HEK293 (cell line): ENCODE data around the gene CORO7.
A peak's percentile ranks its signal among the peaks of the same experiment; 100 is the strongest.

Experiments
- CTCF ChIA-PET: fragments of 350-600 bp; formaldehyde crosslinking; extraction: SDS; loops from one replicate; lab custom pipeline; 2021; ENCODE audit warnings: antibody characterized with exemption; lab: Yijun Ruan, JAX
- POLR2A ChIA-PET: fragments of 300-600 bp; formaldehyde crosslinking; extraction: SDS; loops from one replicate; lab custom pipeline; 2020; ENCODE audit warnings: antibody characterized with exemption, inconsistent platforms; lab: Yijun Ruan, JAX
- H3K27ac ChIP-seq: fragments of 200-500 bp; sonication (Bioruptor generic); 2 replicates; pipeline ENCODE4 v1.5.1; 2014; ENCODE audit warnings: low read depth, low read length, control low read depth, inconsistent platforms; ENCODE audit errors: extremely low read depth
- H3K36me3 ChIP-seq, 2 experiments: fragments of 200-500 bp in 1 of 2; sonication (Bioruptor generic) in 1 of 2; 1 replicate in 1 of 2; 2 replicates in 1 of 2; pipeline ENCODE4 v1.5.1; 2014 to 2017; ENCODE audit warnings: inconsistent platforms in 2 of 2, low read length in 2 of 2; ENCODE audit not compliant: control insufficient read depth in 2 of 2, insufficient read depth in 1 of 2
- H3K4me1 ChIP-seq: fragments of 200-500 bp; sonication (Bioruptor generic); 2 replicates; pipeline ENCODE4 v1.5.1; 2014; ENCODE audit warnings: mild to moderate bottlenecking, low read length, inconsistent platforms; ENCODE audit not compliant: control insufficient read depth, insufficient read depth
- H3K4me3 ChIP-seq: 2 replicates; pipeline ENCODE4 v1.5.1; 2011; ENCODE audit warnings: low read depth, mild to moderate bottlenecking, control low read depth, low read length, moderate library complexity
- H3K9me3 ChIP-seq: fragments of 200-500 bp; sonication (Bioruptor generic); 2 replicates; pipeline ENCODE4 v1.5.1; 2014; ENCODE audit warnings: low read depth, low read length, inconsistent platforms; ENCODE audit not compliant: control insufficient read depth, insufficient read depth
- EGR2 ChIP-seq: fragments of 450-650 bp; formaldehyde crosslinking; IDR thresholded peaks from 2 replicates; pipeline ENCODE4 v1.5.1; 2016; ENCODE audit warnings: low read depth, missing biosample characterization, missing genetic modification characterization
- SP2 ChIP-seq: fragments of 450-650 bp; formaldehyde crosslinking; IDR thresholded peaks from 2 replicates; pipeline ENCODE4 v1.5.1; 2016; ENCODE audit warnings: missing biosample characterization, missing genetic modification characterization
- ZBTB21 ChIP-seq: fragments of 450-650 bp; formaldehyde crosslinking; IDR thresholded peaks from 2 replicates; pipeline ENCODE4 v1.5.1; 2017; ENCODE audit warnings: missing biosample characterization, missing genetic modification characterization
- ZFP37 ChIP-seq: fragments of 450-650 bp; formaldehyde crosslinking; IDR thresholded peaks from 2 replicates; pipeline ENCODE4 v1.5.1; 2016; ENCODE audit warnings: missing biosample characterization, missing genetic modification characterization
- ZNF16 ChIP-seq: fragments of 450-650 bp; formaldehyde crosslinking; IDR thresholded peaks from 2 replicates; pipeline ENCODE4 v1.5.1; 2016; ENCODE audit warnings: low read depth, missing biosample characterization, missing genetic modification characterization
- ZNF292 ChIP-seq: fragments of 450-650 bp; formaldehyde crosslinking; IDR thresholded peaks from 2 replicates; pipeline ENCODE4 v1.5.1; 2016; ENCODE audit warnings: low read depth, missing biosample characterization, missing genetic modification characterization, borderline replicate concordance
- TF ChIP-seq, protein P1 (sequence below): fragments of 450-650 bp; formaldehyde crosslinking; IDR thresholded peaks from 2 replicates; pipeline ENCODE4; 2016; ENCODE audit warnings: missing biosample characterization, missing genetic modification characterization
- TF ChIP-seq, protein P2 (sequence below): fragments of 450-650 bp; formaldehyde crosslinking; IDR thresholded peaks from 2 replicates; pipeline ENCODE4 v1.5.1; 2016; ENCODE audit warnings: missing biosample characterization, missing genetic modification characterization
- TF ChIP-seq, protein P3 (sequence below): fragments of 450-650 bp; formaldehyde crosslinking; IDR thresholded peaks from 2 replicates; pipeline ENCODE4 v1.5.1; 2016; ENCODE audit warnings: missing biosample characterization, missing genetic modification characterization

The CORO7 gene

DNA sequence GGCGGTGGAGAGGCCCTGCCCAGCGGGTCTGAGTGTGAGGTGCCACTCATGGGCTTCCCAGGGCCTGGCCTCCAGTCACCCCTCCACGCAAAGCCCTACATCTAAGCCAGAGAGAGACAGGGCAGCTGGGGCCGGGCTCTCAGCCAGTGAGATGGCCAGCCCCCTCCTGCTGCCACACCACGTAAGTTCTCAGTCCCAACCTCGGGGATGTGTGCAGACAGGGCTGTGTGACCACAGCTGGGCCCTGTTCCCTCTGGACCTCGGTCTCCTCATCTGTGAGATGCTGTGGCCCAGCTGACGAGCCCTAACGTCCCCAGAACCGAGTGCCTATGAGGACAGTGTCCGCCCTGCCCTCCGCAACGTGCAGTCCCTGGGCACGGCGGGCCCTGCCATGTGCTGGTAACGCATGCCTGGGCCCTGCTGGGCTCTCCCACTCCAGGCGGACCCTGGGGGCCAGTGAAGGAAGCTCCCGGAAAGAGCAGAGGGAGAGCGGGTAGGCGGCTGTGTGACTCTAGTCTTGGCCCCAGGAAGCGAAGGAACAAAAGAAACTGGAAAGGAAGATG is 33.5 kb downstream of the CORO7 start:
- H3K36me3 ChIP-seq: peaks cover 0 to 40% of the 10 kb centered on the region in 2 experiments; a peak in 1 of 3 replicates
- H3K4me3 ChIP-seq: no peak overlapping the region
- H3K4me1 ChIP-seq: no peaks in the 10 kb centered on the region
- H3K9me3 ChIP-seq: no peaks in the 10 kb centered on the region
- no peak overlapping the region for H3K27ac ChIP-seq
- ChIA-PET POLR2A (no interaction called here), CTCF (interaction anchor here (0.6 kb wide), 1 partner anchor 28 kb away, joined by 4 read pairs; no protein-coding TSS in a partner anchor)
- TF ChIP-seq SP2: 0 out of 2 replicates have a peak, but pooled peaks have one; percentile 2
- no peak for TF ChIP-seq ZNF292 (tag by site-specific recombination)
- no peak for TF ChIP-seq ZNF16 (tag by site-specific recombination)
- TF ChIP-seq, protein P1, sequence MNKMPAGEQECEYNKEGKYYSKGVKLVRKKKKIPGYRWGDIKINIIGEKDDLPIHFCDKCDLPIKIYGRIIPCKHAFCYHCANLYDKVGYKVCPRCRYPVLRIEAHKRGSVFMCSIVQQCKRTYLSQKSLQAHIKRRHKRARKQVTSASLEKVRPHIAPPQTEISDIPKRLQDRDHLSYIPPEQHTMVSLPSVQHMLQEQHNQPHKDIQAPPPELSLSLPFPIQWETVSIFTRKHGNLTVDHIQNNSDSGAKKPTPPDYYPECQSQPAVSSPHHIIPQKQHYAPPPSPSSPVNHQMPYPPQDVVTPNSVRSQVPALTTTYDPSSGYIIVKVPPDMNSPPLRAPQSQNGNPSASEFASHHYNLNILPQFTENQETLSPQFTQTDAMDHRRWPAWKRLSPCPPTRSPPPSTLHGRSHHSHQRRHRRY (tag by site-specific recombination): no peak
- TF ChIP-seq ZBTB21: no peak

DNA sequence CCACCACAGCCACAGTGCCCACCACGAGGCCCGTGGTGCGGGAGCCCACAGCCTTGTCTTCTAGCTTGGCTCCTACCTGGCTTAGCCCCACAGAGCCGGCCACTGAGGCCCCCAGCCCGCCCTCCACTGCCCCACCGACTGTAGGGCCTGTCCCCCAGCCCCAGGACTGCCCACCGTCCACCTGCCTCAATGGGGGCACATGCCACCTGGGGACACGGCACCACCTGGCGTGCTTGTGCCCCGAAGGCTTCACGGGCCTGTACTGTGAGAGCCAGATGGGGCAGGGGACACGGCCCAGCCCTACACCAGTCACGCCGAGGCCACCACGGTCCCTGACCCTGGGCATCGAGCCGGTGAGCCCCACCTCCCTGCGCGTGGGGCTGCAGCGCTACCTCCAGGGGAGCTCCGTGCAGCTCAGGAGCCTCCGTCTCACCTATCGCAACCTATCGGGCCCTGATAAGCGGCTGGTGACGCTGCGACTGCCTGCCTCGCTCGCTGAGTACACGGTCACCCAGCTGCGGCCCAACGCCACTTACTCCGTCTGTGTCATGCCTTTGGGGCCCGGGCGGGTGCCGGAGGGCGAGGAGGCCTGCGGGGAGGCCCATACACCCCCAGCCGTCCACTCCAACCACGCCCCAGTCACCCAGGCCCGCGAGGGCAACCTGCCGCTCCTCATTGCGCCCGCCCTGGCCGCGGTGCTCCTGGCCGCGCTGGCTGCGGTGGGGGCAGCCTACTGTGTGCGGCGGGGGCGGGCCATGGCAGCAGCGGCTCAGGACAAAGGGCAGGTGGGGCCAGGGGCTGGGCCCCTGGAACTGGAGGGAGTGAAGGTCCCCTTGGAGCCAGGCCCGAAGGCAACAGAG is 34.2 kb downstream of the CORO7 start:
- H3K4me3 ChIP-seq: no peak overlapping the region
- no peak overlapping the region for H3K27ac ChIP-seq
- H3K4me1 ChIP-seq: no peaks in the 10 kb centered on the region
- POLR2A ChIA-PET: no interaction called here
- TF ChIP-seq, protein P2, sequence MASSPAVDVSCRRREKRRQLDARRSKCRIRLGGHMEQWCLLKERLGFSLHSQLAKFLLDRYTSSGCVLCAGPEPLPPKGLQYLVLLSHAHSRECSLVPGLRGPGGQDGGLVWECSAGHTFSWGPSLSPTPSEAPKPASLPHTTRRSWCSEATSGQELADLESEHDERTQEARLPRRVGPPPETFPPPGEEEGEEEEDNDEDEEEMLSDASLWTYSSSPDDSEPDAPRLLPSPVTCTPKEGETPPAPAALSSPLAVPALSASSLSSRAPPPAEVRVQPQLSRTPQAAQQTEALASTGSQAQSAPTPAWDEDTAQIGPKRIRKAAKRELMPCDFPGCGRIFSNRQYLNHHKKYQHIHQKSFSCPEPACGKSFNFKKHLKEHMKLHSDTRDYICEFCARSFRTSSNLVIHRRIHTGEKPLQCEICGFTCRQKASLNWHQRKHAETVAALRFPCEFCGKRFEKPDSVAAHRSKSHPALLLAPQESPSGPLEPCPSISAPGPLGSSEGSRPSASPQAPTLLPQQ (tag by site-specific recombination): no peak
- TF ChIP-seq, protein P3, sequence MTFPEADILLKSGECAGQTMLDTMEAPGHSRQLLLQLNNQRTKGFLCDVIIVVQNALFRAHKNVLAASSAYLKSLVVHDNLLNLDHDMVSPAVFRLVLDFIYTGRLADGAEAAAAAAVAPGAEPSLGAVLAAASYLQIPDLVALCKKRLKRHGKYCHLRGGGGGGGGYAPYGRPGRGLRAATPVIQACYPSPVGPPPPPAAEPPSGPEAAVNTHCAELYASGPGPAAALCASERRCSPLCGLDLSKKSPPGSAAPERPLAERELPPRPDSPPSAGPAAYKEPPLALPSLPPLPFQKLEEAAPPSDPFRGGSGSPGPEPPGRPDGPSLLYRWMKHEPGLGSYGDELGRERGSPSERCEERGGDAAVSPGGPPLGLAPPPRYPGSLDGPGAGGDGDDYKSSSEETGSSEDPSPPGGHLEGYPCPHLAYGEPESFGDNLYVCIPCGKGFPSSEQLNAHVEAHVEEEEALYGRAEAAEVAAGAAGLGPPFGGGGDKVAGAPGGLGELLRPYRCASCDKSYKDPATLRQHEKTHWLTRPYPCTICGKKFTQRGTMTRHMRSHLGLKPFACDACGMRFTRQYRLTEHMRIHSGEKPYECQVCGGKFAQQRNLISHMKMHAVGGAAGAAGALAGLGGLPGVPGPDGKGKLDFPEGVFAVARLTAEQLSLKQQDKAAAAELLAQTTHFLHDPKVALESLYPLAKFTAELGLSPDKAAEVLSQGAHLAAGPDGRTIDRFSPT (tag by site-specific recombination): peak; percentile 48; the same call in 1 of the 2 replicates
- CTCF ChIA-PET: no interaction called here
- H3K36me3 ChIP-seq: peaks cover 0 to 35% of the 10 kb centered on the region in 2 experiments; a peak in 1 of 3 replicates
- H3K9me3 ChIP-seq: no peaks in the 10 kb centered on the region

DNA sequence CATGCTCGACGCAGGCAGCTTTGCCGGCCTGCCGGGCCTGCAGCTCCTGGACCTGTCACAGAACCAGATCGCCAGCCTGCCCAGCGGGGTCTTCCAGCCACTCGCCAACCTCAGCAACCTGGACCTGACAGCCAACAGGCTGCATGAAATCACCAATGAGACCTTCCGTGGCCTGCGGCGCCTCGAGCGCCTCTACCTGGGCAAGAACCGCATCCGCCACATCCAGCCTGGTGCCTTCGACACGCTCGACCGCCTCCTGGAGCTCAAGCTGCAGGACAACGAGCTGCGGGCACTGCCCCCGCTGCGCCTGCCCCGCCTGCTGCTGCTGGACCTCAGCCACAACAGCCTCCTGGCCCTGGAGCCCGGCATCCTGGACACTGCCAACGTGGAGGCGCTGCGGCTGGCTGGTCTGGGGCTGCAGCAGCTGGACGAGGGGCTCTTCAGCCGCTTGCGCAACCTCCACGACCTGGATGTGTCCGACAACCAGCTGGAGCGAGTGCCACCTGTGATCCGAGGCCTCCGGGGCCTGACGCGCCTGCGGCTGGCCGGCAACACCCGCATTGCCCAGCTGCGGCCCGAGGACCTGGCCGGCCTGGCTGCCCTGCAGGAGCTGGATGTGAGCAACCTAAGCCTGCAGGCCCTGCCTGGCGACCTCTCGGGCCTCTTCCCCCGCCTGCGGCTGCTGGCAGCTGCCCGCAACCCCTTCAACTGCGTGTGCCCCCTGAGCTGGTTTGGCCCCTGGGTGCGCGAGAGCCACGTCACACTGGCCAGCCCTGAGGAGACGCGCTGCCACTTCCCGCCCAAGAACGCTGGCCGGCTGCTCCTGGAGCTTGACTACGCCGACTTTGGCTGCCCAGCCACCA is 35.1 kb downstream of the CORO7 start:
- Histone ChIP-seq H3K27ac (no peak overlapping the region), H3K4me3 (no peak overlapping the region), H3K36me3 (peaks cover 0 to 32% of the 10 kb centered on the region in 2 experiments; a peak in 1 of 3 replicates), H3K4me1 (no peaks in the 10 kb centered on the region), H3K9me3 (no peaks in the 10 kb centered on the region)
- ChIA-PET POLR2A (no interaction called here), CTCF (interaction anchor here (0.6 to 1.2 kb wide), 2 partner anchors 22 to 1210 kb away, joined by 3 to 4 read pairs; no protein-coding TSS in a partner anchor)
- no peak for TF ChIP-seq EGR2 (tag by site-specific recombination)
- no peak for TF ChIP-seq ZFP37
